ENCODE results near the gene GZF1.
"Not testable (repeated sequence)": the region's sequence is repeated elsewhere in the genome, so short reads cannot be mapped to it uniquely, and the experiment has no call there.

The GZF1 gene

DNA sequence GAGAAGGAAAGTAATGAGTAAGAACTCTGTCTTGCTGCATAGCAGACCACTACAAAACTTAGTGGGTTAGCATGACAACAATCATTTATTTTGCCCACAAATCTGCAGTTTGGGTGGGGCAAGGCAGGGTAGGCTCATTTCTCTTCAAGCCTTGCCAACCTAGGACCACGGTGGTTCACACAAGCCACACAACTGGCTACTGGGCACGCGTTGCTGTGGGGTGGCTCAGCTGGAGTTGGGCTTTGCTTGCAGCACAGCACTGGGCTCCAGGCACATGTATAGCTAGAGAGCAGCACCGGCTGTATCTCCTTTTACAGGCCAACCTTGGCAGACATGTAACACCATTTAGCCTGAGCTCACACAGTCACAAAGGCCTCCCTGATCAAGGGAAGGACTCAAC, 16.0 kb upstream of the GZF1 start:
- no peak for DNase-seq (ENCODE audit: low spot score)

GRCh38 chr20:23347791-23348190, 14.2 kb upstream of the GZF1 start:
- no peak for DNase-seq (ENCODE audit: low spot score)

DNA sequence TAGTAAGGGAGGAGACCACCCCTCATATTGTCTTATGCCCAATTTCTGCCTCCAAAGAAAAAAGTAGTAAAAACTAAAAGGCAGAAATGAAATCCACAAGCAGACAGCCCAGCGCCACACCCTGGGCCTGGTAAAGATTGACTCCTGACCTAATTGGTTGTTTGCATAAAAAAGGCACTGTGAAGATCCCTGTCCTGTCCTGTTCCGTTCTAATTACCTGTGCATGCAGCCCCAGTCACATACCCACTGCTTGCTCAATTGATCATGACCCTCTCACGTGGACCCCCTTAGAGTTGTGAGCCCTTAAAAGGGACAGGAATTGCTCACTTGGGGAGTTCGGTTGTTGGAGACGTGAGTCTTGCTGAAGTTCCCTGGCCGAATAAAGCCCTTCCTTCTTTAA, 13.5 kb upstream of the GZF1 start:
- DNase-seq (ENCODE audit: low spot score) = not testable (repeated sequence)

DNA sequence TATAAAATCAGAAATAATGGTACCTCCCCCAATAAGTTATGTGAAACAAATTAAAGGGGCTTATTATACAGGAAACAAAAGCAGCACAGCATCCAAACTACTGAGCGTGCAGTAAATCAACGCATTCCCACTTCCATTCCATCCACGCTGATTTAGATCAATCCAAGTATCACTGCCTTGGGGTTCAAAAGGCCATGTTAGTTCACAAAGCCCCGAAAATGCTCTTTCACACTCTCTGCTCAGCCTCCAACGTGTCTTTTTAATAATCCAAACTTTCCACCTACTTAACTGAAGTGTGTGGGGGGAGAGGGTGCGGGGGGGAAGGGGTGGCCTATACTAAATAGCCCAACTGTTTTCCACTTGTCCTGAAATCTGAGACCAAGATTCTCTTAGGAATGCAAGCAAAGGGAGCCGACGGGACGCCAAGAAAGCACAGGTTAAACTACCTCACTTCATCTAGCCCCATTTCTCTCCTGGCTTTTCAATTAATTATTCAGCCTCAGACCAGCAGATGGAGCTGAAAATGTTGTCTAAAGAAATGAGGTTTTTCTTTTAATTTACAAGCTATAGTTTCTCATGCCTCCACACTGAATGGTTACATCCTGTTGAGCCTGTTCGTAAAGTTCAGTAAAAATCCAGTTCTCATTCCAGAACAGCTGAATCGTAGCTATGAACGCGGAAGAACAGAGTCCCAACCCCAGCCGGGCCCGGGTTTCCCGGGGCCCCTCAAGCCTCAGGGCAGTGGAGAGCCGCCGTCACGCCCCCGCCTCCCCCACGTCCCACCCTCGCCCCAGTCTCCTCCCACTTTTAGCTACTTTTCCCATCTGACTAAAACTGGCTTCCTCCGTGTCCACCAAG, 12.4 kb upstream of the GZF1 start:
- peak; percentile 57 for DNase-seq (ENCODE audit: low spot score)

- peak; percentile 96 for DNase-seq (ENCODE audit: low spot score)
These were observed 11.6 kb upstream of the GZF1 start, which contains the start of gene NXT1 for GRCh38 chr20:23350196-23350903. NXT1 (plus strand) TSS chr20:23350791; CDS start chr20:23354042, 3,251 bp downstream.

GRCh38 chr20:23350904-23351838, 10.8 kb upstream of the GZF1 start:
- DNase-seq (ENCODE audit: low spot score) = peak; percentile 36

DNA sequence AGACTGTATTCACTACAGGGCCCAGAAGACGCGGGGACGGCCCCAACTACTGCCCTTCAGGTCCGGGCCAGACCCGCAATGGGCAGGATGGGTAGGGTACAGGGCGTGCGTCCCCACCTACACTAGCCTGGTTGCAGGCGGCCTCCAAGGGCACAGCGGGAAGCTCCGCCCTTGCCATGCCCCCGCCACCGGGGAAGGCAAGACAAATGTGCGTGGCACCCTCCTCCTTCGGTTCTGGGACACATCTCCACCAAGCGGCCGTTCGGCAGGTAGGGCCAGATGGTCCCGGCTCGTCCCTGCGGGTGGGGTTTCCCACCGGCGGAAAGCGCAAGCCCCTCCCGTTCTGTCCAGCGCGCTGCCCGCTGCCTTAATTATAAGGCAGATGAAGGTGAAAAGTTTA, 5.8 kb upstream of the GZF1 start:
- no peak for DNase-seq (ENCODE audit: low spot score)

DNA sequence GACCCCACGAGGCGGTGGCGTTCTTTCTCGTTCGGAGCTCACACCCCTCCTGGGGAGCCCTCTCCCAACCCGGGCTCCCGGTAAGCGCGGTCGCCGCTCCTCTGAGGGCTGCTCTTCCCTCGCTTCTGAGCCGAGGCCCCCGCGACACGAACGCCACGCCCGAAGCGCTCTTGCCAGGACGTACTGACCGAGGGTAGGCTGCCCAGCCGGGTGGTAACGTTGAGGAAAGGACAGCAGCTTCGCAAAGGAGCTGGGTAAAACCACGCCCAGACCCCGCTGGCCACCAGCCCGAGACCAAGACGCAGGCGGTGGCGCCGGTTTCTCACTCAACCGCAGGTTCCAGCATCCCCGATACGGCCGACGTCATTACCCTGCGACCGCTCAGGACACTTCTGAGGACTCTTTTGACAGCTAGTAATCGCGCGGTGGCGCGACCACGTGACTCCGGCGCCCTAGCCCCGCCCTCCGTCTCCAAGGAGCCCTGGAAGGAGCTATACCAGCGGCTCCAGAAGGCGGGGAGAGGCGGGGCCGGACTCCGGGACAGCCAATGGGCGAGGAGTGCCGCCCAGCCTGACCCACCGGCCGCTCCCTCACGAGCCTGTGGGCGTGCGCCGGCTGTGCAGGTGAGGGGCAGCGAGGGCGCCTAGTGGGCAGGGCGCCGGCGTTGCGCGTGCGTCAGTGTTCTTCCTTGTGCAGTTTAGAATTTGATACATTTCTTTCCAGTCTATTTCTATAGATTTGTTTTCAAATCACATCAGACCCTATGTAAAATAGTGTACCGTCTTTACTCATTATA, 4.0 kb upstream of the GZF1 start:
- DNase-seq (ENCODE audit: low spot score) = peak; percentile 100

DNA sequence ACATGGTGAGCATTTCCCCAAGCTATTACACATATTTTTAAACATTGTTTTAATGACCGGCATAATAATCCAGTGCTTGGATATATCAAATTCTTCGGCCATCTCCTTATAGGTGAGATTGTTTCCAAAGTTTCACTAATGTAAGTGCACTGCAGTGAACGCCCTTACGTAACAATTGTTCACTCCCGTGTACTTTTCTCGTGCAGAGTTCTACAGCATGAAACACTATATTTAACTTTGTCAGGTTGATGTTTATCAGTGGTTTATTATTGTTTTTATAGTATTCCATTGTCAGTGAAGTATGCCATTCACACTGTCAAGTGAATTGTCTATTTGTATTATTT, 3.4 kb upstream of the GZF1 start:
- DNase-seq (ENCODE audit: low spot score) = no peak

DNA sequence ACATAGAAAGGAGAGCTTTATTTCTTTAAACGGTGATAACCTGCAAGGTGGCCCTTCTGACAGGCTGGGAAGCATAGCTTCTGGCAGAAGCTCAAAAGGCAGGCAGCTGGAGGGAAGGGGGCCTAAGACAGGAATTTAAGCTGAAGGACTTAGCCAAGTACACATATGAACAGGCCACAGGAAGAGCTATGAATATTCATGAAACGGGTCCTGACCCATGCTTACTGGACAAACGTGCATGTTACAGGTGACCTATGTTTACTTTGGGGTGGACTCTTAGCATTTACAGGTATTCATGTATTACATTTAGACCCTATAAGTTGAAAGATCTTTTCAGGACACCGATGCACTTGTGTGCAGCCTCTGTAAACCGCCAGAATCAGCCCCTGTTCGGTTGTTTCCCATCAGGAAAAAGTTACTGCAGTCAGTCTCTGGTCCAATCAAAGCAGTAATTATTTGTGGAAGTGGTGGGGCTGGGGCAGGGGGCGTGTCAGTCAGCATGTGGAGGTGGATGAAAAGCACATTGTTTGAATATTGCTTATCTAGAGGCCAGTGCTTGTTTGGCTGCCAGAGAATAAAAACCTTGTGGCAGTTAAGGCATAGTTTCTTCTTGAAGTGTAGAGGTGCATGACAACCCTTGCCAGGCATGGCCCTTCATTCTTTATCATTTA, 2.9 kb upstream of the GZF1 start:
- DNase-seq (ENCODE audit: low spot score) = no peak

DNA sequence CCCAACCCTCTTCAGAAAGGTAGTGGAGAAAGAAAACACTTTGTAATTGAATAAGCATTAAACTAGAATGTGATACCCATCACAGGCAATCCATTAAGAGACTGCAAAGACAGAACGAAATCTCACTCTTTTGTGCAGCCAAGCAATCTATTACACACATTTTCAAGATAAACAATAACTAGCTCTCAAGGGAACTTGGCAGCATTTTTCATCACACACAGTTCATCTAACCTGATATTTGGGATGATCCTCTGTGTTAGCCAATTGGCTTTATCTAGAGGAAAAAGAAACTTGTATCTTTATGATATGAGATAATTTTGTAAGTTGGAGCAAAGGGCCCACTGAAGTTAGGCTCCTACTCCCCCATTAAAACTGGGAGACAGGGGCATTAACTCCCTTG, 1.5 kb upstream of the GZF1 start:
- DNase-seq (ENCODE audit: low spot score) = no peak

DNA sequence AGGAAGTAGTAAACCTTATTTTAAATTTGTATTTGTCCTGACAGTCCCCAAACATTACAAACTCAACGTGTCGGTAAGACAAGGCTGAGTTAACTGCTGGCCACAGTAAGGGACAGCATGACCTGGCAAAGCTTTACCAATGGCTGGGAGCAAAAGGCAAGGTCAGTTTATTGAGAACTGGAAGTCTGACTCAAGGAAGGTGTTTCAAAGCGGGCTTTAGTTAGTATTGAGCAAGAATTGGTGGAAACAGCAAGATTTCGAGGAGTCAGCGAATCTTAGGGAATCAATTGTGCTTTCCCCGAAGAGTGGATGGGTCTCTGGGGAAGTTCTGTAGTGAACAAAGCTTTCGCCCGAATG, 885 bp upstream of the GZF1 start:
- DNase-seq (ENCODE audit: low spot score) = peak; percentile 45

DNA sequence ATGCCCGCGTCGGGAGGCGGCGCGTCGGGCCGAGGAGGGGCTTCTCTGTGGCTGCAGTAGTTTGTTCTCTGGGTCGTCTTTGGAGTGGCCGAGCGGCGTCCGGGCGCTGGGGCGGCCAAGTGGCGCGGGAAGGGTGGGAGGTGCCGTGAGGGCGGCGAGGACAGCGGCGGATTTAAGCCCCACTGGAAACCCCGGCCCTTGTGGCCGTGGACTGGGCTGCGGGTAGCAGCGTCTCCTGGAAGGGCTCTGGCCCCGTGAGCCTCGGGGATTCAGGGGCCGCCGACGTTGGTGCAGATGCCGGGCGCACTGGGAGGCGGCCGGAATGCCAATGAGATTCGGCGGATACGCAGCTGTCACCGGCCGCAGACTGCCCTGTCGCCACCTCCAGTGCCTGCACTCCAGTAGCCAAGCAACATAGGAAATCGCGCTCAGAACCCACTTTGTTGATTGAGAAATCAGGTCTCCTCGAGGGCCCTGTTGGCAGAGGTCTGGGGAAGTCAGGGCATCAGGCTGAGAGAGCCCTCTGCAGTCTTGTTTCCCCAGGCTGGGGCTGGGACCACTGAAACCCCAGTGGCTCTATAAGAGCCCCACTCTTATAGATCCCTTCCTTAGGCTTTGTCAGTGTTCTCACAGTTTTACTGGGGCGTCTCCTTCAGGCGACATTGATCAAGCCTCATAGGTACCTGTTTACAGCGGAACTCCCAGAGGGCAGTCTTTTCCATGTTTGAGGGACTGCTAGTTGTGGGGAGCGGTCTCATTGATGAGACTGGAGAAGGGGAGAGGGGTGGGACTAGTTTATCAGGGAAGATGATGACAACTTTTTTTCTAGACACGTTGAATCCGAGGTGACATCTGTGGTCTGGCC, 642 bp downstream of the GZF1 start:
- peak; percentile 25 for DNase-seq (ENCODE audit: low spot score)

DNA sequence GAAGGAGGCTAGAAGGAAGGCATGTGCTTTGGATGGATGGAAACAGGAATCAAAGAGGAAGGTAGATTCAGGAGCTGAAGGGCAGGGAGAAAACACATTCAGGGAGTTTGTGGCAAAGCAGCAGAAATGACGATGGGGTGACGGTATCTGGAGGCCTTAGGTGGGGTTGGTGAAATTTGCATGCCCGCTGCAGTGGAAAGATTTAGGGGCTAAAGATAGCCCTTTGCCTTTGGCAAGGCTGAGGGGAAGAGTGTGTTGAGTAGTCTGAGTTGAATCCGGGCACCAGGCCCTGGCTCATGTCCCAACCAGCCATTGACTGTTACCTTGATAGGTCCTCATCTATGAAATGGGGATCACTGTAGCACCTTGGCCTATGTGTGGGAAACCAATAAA, 1.3 kb downstream of the GZF1 start:
- no peak for DNase-seq (ENCODE audit: low spot score)

DNA sequence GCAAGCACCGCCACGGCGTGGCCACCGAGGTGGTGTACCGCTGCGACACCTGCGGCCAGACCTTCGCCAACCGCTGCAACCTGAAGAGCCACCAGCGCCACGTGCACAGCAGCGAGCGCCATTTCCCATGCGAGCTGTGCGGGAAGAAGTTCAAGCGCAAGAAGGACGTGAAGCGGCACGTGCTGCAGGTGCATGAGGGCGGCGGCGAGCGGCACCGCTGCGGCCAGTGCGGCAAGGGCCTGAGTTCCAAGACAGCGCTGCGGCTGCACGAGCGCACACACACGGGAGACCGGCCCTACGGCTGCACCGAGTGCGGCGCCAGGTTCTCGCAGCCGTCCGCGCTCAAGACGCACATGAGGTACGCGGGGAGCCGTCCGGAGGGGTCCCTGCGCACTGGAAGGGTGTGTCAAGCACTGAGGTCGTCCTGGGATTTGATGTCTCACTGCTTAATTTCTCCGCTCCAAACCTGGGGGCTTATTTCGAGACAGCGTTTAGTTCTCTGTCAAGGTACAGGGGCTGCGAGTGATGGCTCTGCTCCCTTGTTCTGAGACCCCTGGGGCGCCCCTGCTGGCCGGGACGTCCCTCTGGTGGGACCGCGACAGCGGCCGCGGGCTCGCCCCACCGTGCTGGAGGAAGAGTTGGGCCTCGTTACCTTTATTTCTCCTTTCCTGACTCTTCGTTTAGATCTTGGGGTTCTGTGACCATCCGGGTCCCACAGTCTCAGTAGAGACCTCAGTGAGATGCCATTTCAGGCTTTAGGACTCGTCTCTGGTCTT, 3.6 kb downstream of the GZF1 start:
- DNase-seq (ENCODE audit: low spot score) = no peak

DNA sequence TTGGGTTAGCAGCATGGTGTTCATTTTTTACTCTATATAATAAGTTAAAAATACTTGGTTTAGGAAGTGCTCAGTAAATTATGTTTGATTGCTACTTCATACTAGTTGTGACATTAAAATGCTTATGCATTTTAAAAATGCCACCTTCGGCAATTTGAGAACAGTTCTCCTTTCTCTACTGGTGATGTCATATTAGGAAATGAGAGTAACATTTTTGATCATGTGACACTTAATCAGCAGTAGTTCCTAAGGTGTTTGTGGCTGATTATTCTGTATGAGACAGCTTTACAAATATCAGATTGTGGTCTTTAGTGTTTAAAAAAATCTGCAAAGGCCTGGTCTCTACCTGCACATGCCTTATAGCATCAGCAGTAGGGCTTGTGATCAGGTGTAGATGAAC, 4.4 kb downstream of the GZF1 start:
- DNase-seq (ENCODE audit: low spot score) = peak; percentile 50

GRCh38 chr20:23367770-23368169, 5.8 kb downstream of the GZF1 start:
- DNase-seq (ENCODE audit: low spot score) = no peak

DNA sequence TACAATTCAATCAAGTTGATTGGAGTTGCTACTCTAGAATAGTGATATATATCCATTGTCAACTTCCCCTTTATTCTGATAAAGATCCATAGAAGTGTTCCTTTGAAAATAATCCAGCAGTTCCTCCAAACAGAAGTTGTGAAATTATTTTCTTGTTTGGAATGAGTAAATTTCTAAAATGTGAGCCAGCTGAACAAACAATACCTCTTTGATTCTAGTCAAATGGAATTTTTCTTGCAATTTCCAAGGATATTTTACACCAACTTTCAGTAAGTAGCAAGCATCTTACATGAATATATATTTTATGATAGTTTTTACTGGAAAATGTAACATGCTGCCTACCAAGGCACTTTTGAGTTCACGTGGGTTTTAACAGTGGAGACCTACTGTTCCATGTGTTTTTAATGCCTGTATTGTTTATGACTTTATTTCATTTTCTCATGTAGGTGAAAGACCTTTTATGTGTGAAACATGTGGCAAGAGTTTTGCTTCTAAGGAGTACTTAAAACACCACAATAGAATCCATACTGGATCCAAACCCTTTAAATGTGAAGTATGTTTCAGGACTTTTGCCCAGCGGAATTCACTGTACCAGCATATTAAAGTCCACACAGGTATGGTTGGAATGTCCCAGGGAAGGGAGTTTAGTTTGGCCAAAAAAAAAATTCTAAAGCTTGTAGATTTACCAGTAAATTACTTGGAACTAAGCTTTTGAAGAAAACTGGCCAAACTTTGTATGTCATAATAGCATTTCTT, 6.5 kb downstream of the GZF1 start:
- no peak for DNase-seq (ENCODE audit: low spot score)

All from hematopoietic multipotent progenitor cell treated with erythropoietin and hydrocortisone succinate and interleukin-3 and kit ligand, for 15 days (in vitro differentiated cells).